Mesenchymal stem cell (in vitro differentiated cells and primary cell): ENCODE data around the gene CSN1S1.

ENCODE experiments used
- DNase-seq: peaks from one replicate; pipeline ENCODE4 v3.0.0-alpha.2; 2013
- H2AFZ ChIP-seq: one replicate; pipeline ENCODE4 v1.6.1; 2013; ENCODE audit warnings: low read depth, mild to moderate bottlenecking, control low read depth, inconsistent platforms, low read length, moderate library complexity
- H2AK5ac ChIP-seq: 2 replicates; pipeline ENCODE4 v1.6.1; 2013; ENCODE audit warnings: low read length, moderate library complexity, mild to moderate bottlenecking, inconsistent platforms; ENCODE audit not compliant: severe bottlenecking
- H2BK120ac ChIP-seq: one replicate; pipeline ENCODE4 v1.6.1; 2013; ENCODE audit warnings: low read depth, mild to moderate bottlenecking, inconsistent platforms, low read length, moderate library complexity
- H2BK12ac ChIP-seq, 2 experiments: one replicate each; pipeline ENCODE4 v1.6.1; 2013; ENCODE audit warnings: inconsistent platforms in 2 of 2, low read length in 2 of 2, mild to moderate bottlenecking in 2 of 2, moderate library complexity in 2 of 2, control low read depth in 1 of 2
- H2BK15ac ChIP-seq: one replicate; pipeline ENCODE4 v1.6.1; 2013; ENCODE audit warnings: mild to moderate bottlenecking, low read depth, inconsistent platforms; ENCODE audit not compliant: poor library complexity, severe bottlenecking
- H2BK5ac ChIP-seq: 2 replicates; pipeline ENCODE4 v1.6.1; 2013; ENCODE audit warnings: low read depth, mild to moderate bottlenecking, low read length, control low read depth, inconsistent platforms; ENCODE audit not compliant: poor library complexity, severe bottlenecking
- H3K14ac ChIP-seq, 2 experiments: one replicate each; pipeline ENCODE4 v1.6.1; 2013; ENCODE audit warnings: inconsistent platforms in 2 of 2, low read length in 2 of 2, control low read depth in 1 of 2, mild to moderate bottlenecking in 1 of 2, moderate library complexity in 1 of 2
- H3K18ac ChIP-seq, 2 experiments: one replicate each; pipeline ENCODE4 v1.6.1; 2013; ENCODE audit warnings: inconsistent platforms in 2 of 2, low read length in 2 of 2, control low read depth in 1 of 2, low read depth in 1 of 2, mild to moderate bottlenecking in 1 of 2
- H3K23ac ChIP-seq, 2 experiments: one replicate each; pipeline ENCODE4 v1.6.1; 2013; ENCODE audit warnings: inconsistent platforms in 2 of 2, low read length in 2 of 2, mild to moderate bottlenecking in 2 of 2, moderate library complexity in 2 of 2, control low read depth in 1 of 2
- H3K27ac ChIP-seq: 2 replicates; pipeline ENCODE4 v1.5.1; 2013; ENCODE audit warnings: mild to moderate bottlenecking, moderate library complexity, low read length, control low read depth, inconsistent platforms; ENCODE audit not compliant: poor library complexity, severe bottlenecking
- H3K27me3 ChIP-seq, 2 experiments: 2 replicates each; pipeline versions ENCODE4 v1.6.1 to v1.7.0; 2013; ENCODE audit warnings: low read length in 2 of 2, mild to moderate bottlenecking in 2 of 2, moderate library complexity in 2 of 2, control low read depth in 1 of 2, inconsistent platforms in 1 of 2; ENCODE audit not compliant: control insufficient read depth in 1 of 2, insufficient read depth in 1 of 2
- H3K36me3 ChIP-seq, 2 experiments: 2 replicates each; pipeline versions ENCODE4 v1.6.1 to v1.7.0; 2013; ENCODE audit warnings: low read length in 2 of 2, control low read depth in 1 of 2, inconsistent platforms in 1 of 2, low read depth in 1 of 2, mild to moderate bottlenecking in 1 of 2; ENCODE audit not compliant: insufficient read depth in 2 of 2, control insufficient read depth in 1 of 2
- H3K4ac ChIP-seq, 2 experiments: one replicate each; pipeline ENCODE4 v1.6.1; 2013; ENCODE audit warnings: inconsistent platforms in 2 of 2, low read length in 2 of 2, mild to moderate bottlenecking in 2 of 2, moderate library complexity in 2 of 2, control low read depth in 1 of 2, low read depth in 1 of 2
- H3K4me1 ChIP-seq: 2 replicates; pipeline ENCODE4 v1.6.1; 2013; ENCODE audit warnings: low read depth, low read length, control low read depth; ENCODE audit not compliant: control insufficient read depth, insufficient read depth
- H3K4me2 ChIP-seq: 2 replicates; pipeline ENCODE4 v1.6.1; 2013; ENCODE audit warnings: low read length, mild to moderate bottlenecking, inconsistent platforms; ENCODE audit not compliant: poor library complexity, severe bottlenecking
- H3K4me3 ChIP-seq, 2 experiments: 2 replicates each; pipeline versions ENCODE4 v1.5.1 to v1.7.0; 2013; ENCODE audit warnings: low read length in 2 of 2, mild to moderate bottlenecking in 2 of 2, control low read depth in 1 of 2, low read depth in 1 of 2; ENCODE audit not compliant: insufficient read depth in 1 of 2
- H3K79me1 ChIP-seq: replicated peaks from 2 replicates; pipeline ENCODE4 v1.6.1; 2013; ENCODE audit warnings: mild to moderate bottlenecking, control low read depth, low read length, inconsistent platforms; ENCODE audit not compliant: poor library complexity, severe bottlenecking
- H3K9ac ChIP-seq: 2 replicates; pipeline ENCODE4 v1.7.0; 2013; ENCODE audit warnings: mild to moderate bottlenecking, low read length, moderate library complexity
- H3K9me3 ChIP-seq: 2 replicates; pipeline ENCODE4 v1.7.0; 2013; ENCODE audit warnings: mild to moderate bottlenecking, low read length; ENCODE audit not compliant: control insufficient read depth
- H4K8ac ChIP-seq: one replicate; pipeline ENCODE4 v1.6.1; 2013; ENCODE audit warnings: inconsistent platforms, mild to moderate bottlenecking, low read length, moderate library complexity
- H4K91ac ChIP-seq: one replicate; pipeline ENCODE4 v1.6.1; 2013; ENCODE audit warnings: mild to moderate bottlenecking, low read length, inconsistent platforms
- WGBS: methylation state at CpG from one replicate; pipeline ENCODE4 v1.1.7; 2013; ENCODE audit warnings: mixed read lengths; 5-methylcytosine and 5-hydroxymethylcytosine counted together

The CSN1S1 gene

DNA sequence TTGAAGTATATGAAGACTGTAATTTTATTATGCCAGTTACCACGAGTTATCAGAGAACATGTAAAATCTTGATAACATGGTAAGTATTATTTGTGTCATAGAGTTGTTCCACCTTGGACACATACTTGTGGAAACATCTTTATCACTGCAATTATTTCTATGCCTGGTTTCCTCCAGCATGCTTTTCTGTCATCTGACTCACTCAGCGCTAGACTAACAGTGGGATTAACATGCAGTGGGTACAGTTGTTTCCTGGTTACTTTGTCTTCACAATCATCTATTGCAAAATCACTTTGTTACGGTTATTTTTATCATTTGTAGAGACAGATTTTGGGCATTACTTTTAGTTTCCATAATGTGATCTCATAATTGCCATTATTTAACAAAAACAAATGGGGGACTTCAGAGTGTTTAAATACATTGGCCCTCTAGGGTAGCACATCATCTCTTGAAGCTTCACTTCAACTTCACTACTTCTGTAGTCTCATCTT is 64.7 kb downstream of the CSN1S1 start, which contains the start of gene STATH:
STATH (plus strand) TSS at position 441 of the 491 bp plus-strand sequence. CDS start 2,472 bp downstream, outside the sequence.
- H2BK15ac ChIP-seq = no peak within 1 kb of the TSS
- no peak within 1 kb of the TSS for H3K4me3 ChIP-seq
- H2BK5ac ChIP-seq = no peak within 1 kb of the TSS
- no peak within 1 kb of the TSS for H4K8ac ChIP-seq
- no peak within 1 kb of the TSS for H2AFZ ChIP-seq
- H3K79me1 ChIP-seq = no peaks in the 10 kb centered on the region
- no peaks in the 10 kb centered on the region for H3K27me3 ChIP-seq
- H3K27ac ChIP-seq = no peak within 1 kb of the TSS
- H3K14ac ChIP-seq = no peak within 1 kb of the TSS
- H3K4me2 ChIP-seq = no peak within 1 kb of the TSS
- H3K4me1 ChIP-seq = no peaks in the 10 kb centered on the region
- no peak within 1 kb of the TSS for H3K4ac ChIP-seq
- 83% methylated on average over 1 of the region's 3 CpGs for WGBS
- H2BK120ac ChIP-seq = no peak within 1 kb of the TSS
- no peaks in the 10 kb centered on the region for H3K9me3 ChIP-seq
- no peak within 1 kb of the TSS for H2BK12ac ChIP-seq
- H2AK5ac ChIP-seq = no peak within 1 kb of the TSS
- DNase-seq = no peak
- no peak within 1 kb of the TSS for H3K18ac ChIP-seq
- no peak within 1 kb of the TSS for H3K23ac ChIP-seq
- H3K9ac ChIP-seq = no peak within 1 kb of the TSS
- H3K36me3 ChIP-seq = no peaks in the 10 kb centered on the region
- H4K91ac ChIP-seq = no peak within 1 kb of the TSS
